K562 (cell line): ENCODE data around the gene FAAP100. TPM values are rescaled to one million over a fixed set of nuclear protein-coding genes. Genes with fewer than 3 reads are reported as not detected.

Experiments used
- ARID2 ChIP-seq: fragments of 450-650 bp; IDR thresholded peaks from 2 replicates; pipeline ENCODE4 v1.6.1; 2017; ENCODE audit warnings: antibody characterized with exemption, mild to moderate bottlenecking
- CEBPG ChIP-seq, 3 experiments: fragments of 200-800 bp in 1 of 3; sonication (Bioruptor generic) in 1 of 3; sonication (generic) in 1 of 3; formaldehyde crosslinking in 1 of 3; IDR thresholded peaks in 2 of 3; conservative IDR thresholded peaks in 1 of 3; 2 replicates each; pipeline versions ENCODE4 v1.6.1 to v1.8.0; 2016 to 2022; ENCODE audit warnings: missing compliant biosample characterization in 2 of 3, missing genetic modification characterization in 2 of 3, mild to moderate bottlenecking in 1 of 3, missing genetic modification reagents in 1 of 3
- CREB3L1 ChIP-seq: fragments of 450-650 bp; IDR thresholded peaks from 2 replicates; pipeline ENCODE4 v1.6.1; 2014; ENCODE audit warnings: low read depth, mild to moderate bottlenecking, moderate library complexity, borderline replicate concordance
- DMBX1 ChIP-seq: fragments of 250-450 bp; sonication (Bioruptor Pico); IDR thresholded peaks from 2 replicates; pipeline ENCODE4 v1.8.0; 2022; ENCODE audit warnings: inconsistent platforms, mild to moderate bottlenecking, moderate library complexity, borderline replicate concordance
- GATA2 ChIP-seq: sonication (generic); formaldehyde crosslinking; IDR thresholded peaks from 2 replicates; pipeline ENCODE4 v1.4.0; 2020; ENCODE audit warnings: mild to moderate bottlenecking, missing genetic modification reagents
- HCFC1 ChIP-seq: IDR thresholded peaks from 2 replicates; pipeline ENCODE4 v1.6.1; 2012; ENCODE audit warnings: low read depth, low read length, improper control_type of control experiment
- HSF4 ChIP-seq: fragments of 250-450 bp; sonication (Bioruptor Pico); IDR thresholded peaks from 2 replicates; pipeline ENCODE4 v2.1.2; 2022; ENCODE audit warnings: mild to moderate bottlenecking, moderate library complexity, borderline replicate concordance
- IFI16 ChIP-seq: fragments of 250-450 bp; sonication (Bioruptor Pico); IDR thresholded peaks from 2 replicates; pipeline ENCODE4 v2.1.2; 2022; ENCODE audit warnings: mild to moderate bottlenecking, inconsistent platforms
- MTA3 ChIP-seq: fragments of 450-650 bp; formaldehyde crosslinking; IDR thresholded peaks from 2 replicates; pipeline ENCODE4 v1.6.1; 2017; ENCODE audit warnings: mild to moderate bottlenecking, borderline replicate concordance
- PURB ChIP-seq: sonication (generic); formaldehyde crosslinking; IDR thresholded peaks from 2 replicates; pipeline ENCODE4 v1.9.0; 2021; ENCODE audit warnings: low read depth, mild to moderate bottlenecking, missing genetic modification reagents
- RFX7 ChIP-seq: fragments of 250-450 bp; sonication (Bioruptor Pico); IDR thresholded peaks from 2 replicates; pipeline ENCODE4 v1.5.1; 2021; ENCODE audit warnings: mild to moderate bottlenecking
- RUNX1 ChIP-seq: sonication (generic); IDR thresholded peaks from 2 replicates; pipeline ENCODE4 v1.6.1; 2016; ENCODE audit warnings: antibody characterized with exemption, low read depth
- SIN3A ChIP-seq, 2 experiments: fragments of 150-350 bp in 1 of 2; IDR thresholded peaks; 2 replicates each; pipeline ENCODE4 v1.6.1; 2011 to 2016; ENCODE audit warnings: borderline replicate concordance in 2 of 2, low read depth in 2 of 2, low read length in 2 of 2, mild to moderate bottlenecking in 2 of 2, moderate library complexity in 2 of 2; ENCODE audit not compliant: control insufficient read depth in 1 of 2
- SRF ChIP-seq, 2 experiments: fragments of 250-450, 450-650 bp in 1 of 2; sonication (Bioruptor Pico) in 1 of 2; sonication (generic) in 1 of 2; formaldehyde crosslinking; IDR thresholded peaks; 2 replicates each; pipeline versions ENCODE4 v1.5.0 to v1.5.1; 2020 to 2022; ENCODE audit warnings: mild to moderate bottlenecking in 1 of 2, missing genetic modification reagents in 1 of 2
- ZFP91 ChIP-seq: sonication (generic); formaldehyde crosslinking; IDR thresholded peaks from 2 replicates; pipeline ENCODE4 v1.8.0; 2022; ENCODE audit warnings: mild to moderate bottlenecking, missing genetic modification reagents
- ZNF197 ChIP-seq: fragments of 200-800 bp; sonication (Bioruptor generic); IDR thresholded peaks from 2 replicates; pipeline ENCODE4 v1.6.1; 2016; ENCODE audit warnings: low read depth, missing genetic modification characterization, missing compliant biosample characterization
- ZNF354B ChIP-seq: fragments of 250-450 bp; sonication (Bioruptor Pico); IDR thresholded peaks from 2 replicates; pipeline ENCODE4 v1.4.0; 2020
- ZNF586 ChIP-seq: fragments of 450-650 bp; formaldehyde crosslinking; conservative IDR thresholded peaks from 2 replicates; pipeline ENCODE4 v1.4.0; 2020; ENCODE audit warnings: mild to moderate bottlenecking, moderate library complexity
- polyA plus RNA-seq, 8 experiments: library from polyadenylated mRNA; depleted of rRNA in 4 of 8; stranded (reverse) in 5 of 8; unstranded in 3 of 8; fragments of >200 nt; fragmentation: Nextera tagmentation in 2 of 8; fragmentation: Illumina TruSeq in 1 of 8; extraction: Ambion mirVana in 2 of 8; extraction: Trizol in 1 of 8; gene quantifications; 2 replicates each; pipeline versions ENCODE4 v1.2.1 to v1.2.3, GENCODE V29; 2011 to 2014; ENCODE audit warnings: inconsistent platforms in 1 of 8, missing spikeins in 1 of 8
- total RNA-seq, 7 experiments: library from RNA; depleted of rRNA in 6 of 7; stranded (reverse); fragments of >200 nt in 6 of 7; fragmentation: Illumina TruSeq in 2 of 7; extraction: Trizol in 2 of 7; gene quantifications; 2 replicates each; pipeline versions ENCODE4 v1.2.1 to v1.2.3, GENCODE V29; 2011 to 2021; ENCODE audit warnings: low replicate concordance in 1 of 7
- TF ChIP-seq, protein P1 (sequence below): fragments of 250-450 bp; sonication (Bioruptor Pico); IDR thresholded peaks from 2 replicates; pipeline ENCODE4 v1.4.0; 2020; ENCODE audit warnings: borderline replicate concordance
- TF ChIP-seq, protein P2 (sequence below): fragments of 250-450 bp; sonication (Bioruptor Pico); IDR thresholded peaks from 2 replicates; pipeline ENCODE4 v1.4.0; 2020; ENCODE audit warnings: mild to moderate bottlenecking

The FAAP100 gene
- total and polyA plus RNA-seq, 9 of the 15 experiments (the other 6 are each of a cell fraction or from before 2014, with no cell fraction given), result 0.31 to 51.2 (median 12.6) TPM

- TF ChIP-seq PURB (CRISPR knock-in tag) (no peak), HSF4 (CRISPR knock-in tag) (no peak), MTA3 (0 out of 2 replicates have a peak, but pooled peaks have one; percentile 15), SIN3A (IDR thresholded peaks at IDR 0.05; ENCODE audit: borderline replicate concordance in 2 of 2, control insufficient read depth in 1 of 2, low read depth in 2 of 2, low read length in 2 of 2) (peak in 1 of 2 experiments; percentile 51; a peak in 2 of 4 replicates), RUNX1 (no peak), ZNF197 (CRISPR knock-in tag) (no peak), IFI16 (CRISPR knock-in tag) (no peak), ZNF354B (0 out of 2 replicates have a peak, but pooled peaks have one; percentile 2), ZNF586 (CRISPR knock-in tag) (peak; percentile 27), RFX7 (0 out of 2 replicates have a peak, but pooled peaks have one; percentile 70), SRF (CRISPR knock-in tag; IDR thresholded peaks at IDR 0.05) (0 out of 4 replicates have a peak, but pooled peaks of 1 of the 2 experiments have one; percentile 10), HCFC1 (no peak), ZFP91 (CRISPR knock-in tag) (no peak), GATA2 (no peak), DMBX1 (CRISPR knock-in tag) (no peak), CREB3L1 (no peak), ARID2 (no peak), CEBPG (CRISPR knock-in tag; IDR thresholded peaks at IDR 0.05) (no peak), CEBPG (tag; conservative IDR thresholded peaks at IDR 0.05 in 1 of 2, IDR thresholded peaks at IDR 0.05 in 1 of 2) (no peak)
- TF ChIP-seq, protein P1, sequence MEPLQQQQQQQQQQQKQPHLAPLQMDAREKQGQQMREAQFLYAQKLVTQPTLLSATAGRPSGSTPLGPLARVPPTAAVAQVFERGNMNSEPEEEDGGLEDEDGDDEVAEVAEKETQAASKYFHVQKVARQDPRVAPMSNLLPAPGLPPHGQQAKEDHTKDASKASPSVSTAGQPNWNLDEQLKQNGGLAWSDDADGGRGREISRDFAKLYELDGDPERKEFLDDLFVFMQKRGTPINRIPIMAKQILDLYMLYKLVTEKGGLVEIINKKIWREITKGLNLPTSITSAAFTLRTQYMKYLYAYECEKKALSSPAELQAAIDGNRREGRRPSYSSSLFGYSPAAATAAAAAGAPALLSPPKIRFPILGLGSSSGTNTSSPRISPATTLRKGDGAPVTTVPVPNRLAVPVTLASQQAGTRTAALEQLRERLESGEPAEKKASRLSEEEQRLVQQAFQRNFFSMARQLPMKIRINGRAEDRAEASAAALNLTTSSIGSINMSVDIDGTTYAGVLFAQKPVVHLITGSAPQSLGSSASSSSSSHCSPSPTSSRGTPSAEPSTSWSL (CRISPR knock-in tag), result no peak
- TF ChIP-seq, protein P2, sequence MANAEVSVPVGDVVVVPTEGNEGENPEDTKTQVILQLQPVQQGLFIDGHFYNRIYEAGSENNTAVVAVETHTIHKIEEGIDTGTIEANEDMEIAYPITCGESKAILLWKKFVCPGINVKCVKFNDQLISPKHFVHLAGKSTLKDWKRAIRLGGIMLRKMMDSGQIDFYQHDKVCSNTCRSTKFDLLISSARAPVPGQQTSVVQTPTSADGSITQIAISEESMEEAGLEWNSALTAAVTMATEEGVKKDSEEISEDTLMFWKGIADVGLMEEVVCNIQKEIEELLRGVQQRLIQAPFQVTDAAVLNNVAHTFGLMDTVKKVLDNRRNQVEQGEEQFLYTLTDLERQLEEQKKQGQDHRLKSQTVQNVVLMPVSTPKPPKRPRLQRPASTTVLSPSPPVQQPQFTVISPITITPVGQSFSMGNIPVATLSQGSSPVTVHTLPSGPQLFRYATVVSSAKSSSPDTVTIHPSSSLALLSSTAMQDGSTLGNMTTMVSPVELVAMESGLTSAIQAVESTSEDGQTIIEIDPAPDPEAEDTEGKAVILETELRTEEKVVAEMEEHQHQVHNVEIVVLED (CRISPR knock-in tag), result no peak
Observed at GRCh38 chr17:81509207-81509971, 42.8 kb downstream of the FAAP100 start (continued).
